Measurements from ENCODE around the gene RINL.

DNA sequence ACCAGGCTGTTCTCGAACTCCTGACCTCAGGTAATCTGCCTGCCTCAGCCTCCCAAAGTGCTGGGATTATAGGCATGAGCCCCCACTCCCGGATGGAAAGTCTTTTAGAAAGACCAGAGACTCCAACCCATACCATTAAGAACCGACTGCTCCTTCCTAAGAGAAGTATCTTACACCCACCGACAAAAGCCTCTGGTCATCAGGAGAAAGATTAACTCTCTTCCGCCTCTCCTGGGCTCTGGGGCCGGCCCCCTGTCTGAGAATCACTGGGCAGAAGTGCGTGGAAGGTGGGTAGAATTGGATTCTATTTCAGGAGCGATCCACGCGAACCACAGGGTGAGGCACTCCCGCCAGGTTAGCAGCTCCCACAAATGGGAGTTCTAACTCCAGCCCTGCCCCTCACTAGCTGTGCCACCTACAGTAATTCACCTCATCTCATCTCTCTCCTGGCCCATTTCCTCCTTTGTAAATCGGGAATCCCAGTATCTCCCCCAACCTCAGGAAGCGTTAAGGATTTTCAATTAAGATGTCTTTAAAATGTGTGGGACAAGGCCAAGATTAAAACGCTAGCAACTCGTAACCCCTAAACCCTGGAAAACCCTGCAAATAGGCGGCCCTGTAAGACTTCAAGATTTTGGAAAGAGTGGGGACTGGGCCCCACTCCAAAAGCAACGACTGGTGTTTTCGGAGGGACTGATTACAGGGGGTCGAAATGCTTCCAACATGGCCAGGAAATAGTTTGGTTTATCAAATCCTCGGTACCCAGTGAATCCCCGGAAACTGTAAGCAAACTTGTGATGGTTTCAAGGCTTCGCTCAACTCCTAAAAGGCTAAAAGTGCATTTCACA lies 29.6 kb downstream of the RINL start:
- TF ChIP-seq, protein P1, sequence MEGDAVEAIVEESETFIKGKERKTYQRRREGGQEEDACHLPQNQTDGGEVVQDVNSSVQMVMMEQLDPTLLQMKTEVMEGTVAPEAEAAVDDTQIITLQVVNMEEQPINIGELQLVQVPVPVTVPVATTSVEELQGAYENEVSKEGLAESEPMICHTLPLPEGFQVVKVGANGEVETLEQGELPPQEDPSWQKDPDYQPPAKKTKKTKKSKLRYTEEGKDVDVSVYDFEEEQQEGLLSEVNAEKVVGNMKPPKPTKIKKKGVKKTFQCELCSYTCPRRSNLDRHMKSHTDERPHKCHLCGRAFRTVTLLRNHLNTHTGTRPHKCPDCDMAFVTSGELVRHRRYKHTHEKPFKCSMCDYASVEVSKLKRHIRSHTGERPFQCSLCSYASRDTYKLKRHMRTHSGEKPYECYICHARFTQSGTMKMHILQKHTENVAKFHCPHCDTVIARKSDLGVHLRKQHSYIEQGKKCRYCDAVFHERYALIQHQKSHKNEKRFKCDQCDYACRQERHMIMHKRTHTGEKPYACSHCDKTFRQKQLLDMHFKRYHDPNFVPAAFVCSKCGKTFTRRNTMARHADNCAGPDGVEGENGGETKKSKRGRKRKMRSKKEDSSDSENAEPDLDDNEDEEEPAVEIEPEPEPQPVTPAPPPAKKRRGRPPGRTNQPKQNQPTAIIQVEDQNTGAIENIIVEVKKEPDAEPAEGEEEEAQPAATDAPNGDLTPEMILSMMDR (IDR thresholded peaks at IDR 0.05 in 4 of 5, conservative IDR thresholded peaks at IDR 0.05 in 1 of 5): peak in 1 of 5 experiments; percentile 18
- no peak for TF ChIP-seq POLR2A (IDR thresholded peaks at IDR 0.05)
